Measurements from ENCODE around the gene SLC44A2.

The SLC44A2 gene

DNA sequence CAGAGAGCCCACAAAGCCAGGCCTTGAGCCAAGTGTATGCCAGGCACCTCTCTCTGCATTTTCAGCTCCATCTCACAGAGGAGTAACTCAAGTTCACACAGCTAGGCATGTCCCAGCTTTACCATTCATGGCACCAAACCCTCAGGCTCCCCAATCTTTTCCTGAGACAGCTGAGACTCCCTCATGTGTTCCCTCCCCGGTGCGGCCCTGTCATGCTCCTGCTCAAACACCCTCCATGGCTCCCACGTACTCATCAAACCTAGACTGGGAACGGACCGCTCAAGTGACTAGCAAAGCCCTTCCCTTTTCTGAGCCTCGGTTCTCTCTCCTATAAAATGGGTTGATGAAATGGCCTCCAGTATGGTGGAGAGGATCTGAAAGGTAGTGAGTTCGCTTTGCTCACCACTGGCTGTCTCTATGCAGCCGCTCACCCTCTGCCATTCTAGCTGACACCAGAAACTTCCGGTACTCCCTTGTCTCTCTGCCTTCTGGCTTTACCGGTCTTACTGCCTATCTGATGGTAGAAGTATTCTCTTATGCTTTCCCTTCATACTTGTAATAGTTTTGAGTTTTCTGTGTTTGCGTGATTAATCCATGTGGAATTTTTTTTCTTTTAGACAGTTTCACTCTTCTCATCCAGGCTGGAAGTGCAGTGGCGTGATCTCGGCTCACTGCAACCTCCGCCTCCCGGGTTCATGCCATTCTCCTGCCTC is 7.8 kb upstream of the SLC44A2 start:
- DNase-seq, result no peak

DNA sequence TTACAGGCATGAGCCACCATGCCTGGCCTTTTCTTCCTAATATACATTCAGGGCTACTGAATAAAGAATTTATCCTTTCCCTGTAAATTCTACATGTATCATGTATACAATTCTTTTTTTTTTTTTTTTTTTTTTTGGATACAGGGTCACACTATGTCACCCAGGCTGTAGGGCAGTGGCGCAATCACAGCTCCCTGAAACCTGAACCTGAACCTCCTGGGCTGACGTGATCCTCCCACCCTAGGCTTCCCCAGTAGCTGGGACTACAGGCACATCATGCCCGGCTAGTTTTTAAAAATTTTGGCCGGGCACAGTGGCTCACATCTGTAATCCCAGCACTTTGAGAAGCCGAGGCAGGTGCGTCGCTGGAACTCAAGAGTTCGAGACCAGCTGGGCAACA is 6.5 kb upstream of the SLC44A2 start:
- no peak for DNase-seq

DNA sequence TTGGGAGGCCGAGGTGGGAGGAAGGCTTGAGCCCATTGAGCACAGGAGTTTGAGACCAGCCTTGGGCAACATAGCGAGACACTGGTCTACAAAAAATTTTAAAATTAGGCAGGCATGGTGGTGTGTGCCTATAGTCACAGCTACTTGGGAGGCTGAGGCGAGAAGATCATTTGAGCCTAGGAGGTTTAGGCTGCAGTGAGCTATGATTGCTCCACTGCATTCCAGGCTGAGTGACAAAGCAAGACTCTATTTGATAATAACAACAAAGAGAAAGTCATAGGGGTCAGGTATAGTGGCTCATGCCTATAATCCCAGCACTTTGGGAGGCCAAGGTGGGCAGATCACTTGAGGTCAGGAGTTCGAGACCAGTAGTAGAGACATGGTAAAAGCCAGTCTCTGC is 4.6 kb upstream of the SLC44A2 start:
- DNase-seq, result no peak

DNA sequence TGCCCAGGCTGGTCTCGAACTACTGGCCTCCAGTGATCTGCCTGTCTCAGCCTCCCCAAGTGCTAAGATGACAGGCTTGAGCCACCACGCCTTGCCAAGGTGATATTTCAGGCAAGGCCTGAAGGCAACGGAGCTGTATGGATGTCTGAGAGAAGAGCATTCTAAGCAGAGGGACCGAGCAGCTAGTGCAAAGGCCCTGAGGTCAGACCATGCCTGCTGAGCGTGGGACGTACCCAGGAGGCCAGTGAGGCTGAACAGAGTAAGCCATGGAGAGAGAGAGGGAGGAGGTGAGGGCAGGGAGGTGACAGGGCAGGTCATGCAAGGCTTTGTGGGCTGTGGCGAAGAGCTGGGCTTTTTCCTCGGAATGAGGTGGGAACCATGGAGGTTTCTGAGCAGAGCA is 3.4 kb upstream of the SLC44A2 start:
- no peak for DNase-seq

DNA sequence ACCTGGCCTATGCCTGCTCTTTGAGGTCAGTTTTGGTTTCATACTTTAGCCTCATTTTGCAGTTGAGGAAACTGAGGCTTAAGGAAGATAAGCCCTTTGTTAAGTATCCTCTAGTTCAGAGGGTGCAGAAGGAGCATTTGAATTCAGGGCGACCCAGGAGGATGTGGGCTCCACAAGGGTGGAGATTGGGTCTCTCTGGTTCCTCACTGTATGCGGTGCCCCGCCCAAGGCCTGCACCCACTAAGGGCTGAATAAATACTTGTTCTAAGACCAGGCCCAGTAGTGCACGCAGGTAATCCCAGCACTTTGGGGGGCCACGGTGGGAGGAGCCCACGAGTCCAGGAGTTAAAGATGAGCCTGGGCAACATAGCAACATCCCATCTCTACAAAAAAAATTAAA is 768 bp upstream of the SLC44A2 start:
- DNase-seq, result no peak

DNA sequence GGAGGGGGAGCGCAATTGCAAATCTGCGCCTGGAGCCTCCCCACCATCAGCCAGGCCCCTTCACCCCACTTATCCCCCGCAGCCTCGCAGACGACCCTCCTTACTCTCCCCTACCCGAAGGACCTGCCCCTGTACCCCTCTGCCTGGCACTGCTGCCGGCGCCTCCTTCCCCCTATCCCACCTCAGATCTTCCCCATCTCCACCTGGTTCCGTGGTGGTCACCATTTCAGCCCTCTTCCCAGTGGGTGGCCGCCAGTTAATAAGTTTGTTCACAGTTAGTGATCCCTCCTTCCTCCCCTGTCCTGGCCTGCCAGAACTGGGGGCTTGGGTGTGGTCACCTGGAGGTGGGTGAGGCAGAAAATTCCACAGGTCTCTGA is 397 bp downstream of the SLC44A2 start:
- DNase-seq, result no peak

DNA sequence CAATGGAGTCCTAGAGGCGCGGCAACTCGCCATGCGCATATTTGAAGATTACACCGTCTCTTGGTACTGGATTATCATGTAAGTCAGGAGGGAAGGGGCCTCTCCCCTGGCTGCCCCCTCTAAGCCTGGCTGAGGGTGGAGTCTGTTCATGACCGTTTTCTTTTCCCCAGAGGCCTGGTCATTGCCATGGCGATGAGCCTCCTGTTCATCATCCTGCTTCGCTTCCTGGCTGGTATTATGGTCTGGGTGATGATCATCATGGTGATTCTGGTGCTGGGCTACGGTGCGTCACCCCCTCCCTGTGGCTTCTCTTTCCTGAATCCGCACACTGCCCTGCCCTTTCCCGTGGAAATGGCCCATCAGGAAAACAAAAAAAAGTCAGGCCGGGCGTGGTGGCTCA is 6.5 kb downstream of the SLC44A2 start:
- DNase-seq, result no peak

DNA sequence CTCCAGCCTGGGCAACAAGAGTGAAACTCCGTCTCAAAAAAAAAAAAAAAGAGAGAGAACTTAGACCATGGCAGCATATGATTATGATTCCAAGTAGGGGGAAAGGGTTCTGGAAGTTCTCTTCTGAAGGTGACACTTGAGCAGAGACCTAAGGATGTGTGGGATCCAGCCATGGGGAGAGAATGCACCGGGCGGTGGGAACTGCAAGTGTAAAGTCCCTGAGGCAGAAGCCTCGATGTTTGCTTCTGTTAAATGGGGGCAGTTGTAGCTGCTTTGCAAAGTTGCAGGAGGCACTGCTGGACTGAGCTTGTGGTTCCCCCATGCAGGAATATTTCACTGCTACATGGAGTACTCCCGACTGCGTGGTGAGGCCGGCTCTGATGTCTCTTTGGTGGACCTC is 9.1 kb downstream of the SLC44A2 start:
- DNase-seq, result no peak

DNA sequence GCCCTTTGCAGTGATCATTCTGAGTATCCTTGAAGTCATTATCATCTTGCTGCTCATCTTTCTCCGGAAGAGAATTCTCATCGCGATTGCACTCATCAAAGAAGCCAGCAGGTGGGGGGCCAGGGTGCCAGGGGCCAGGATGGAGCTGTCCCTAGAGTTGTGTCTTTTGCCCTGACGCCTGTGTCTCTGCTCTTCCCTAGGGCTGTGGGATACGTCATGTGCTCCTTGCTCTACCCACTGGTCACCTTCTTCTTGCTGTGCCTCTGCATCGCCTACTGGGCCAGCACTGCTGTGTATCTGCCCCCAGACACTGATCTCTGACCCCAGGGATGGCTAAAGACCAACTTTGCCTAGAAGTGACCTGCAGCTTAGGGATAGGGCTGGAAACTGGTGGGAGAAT is 9.6 kb downstream of the SLC44A2 start:
- DNase-seq, result no peak

DNA sequence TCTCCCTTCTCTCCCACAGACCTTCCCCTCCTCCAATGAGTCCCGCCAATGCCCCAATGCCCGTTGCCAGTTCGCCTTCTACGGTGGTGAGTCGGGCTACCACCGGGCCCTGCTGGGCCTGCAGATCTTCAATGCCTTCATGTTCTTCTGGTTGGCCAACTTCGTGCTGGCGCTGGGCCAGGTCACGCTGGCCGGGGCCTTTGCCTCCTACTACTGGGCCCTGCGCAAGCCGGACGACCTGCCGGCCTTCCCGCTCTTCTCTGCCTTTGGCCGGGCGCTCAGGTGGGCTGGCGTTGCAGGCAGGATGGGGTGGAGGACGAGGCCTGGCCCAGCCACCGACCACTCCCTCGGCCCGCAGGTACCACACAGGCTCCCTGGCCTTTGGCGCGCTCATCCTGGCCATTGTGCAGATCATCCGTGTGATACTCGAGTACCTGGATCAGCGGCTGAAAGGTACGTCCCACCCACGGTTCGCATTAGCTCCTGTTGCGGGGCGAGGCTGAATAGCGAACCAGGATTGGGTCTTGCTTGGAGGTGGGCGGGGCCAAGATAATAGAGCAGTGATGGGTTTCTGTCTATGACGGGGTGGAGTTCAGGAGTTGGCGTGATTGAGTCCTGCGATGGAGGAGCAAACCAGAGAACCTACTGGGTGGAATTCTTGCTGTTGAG is 11.1 kb downstream of the SLC44A2 start:
- DNase-seq, result no peak

DNA sequence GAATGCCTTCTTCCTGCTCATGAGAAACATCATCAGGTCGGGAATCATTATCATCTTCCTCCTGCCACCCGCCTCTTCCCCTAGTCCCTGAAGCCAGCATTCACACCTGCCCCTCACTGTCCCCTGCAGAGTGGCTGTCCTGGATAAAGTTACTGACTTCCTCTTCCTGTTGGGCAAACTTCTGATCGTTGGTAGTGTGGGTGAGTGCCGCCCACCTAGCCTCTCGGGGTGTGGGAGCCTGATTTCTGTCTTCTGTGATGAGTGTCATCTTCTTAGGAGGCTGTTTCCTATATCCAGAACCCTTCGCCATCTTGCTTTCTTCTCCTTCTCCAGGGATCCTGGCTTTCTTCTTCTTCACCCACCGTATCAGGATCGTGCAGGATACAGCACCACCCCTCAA is 12.5 kb downstream of the SLC44A2 start:
- DNase-seq, result no peak

DNA sequence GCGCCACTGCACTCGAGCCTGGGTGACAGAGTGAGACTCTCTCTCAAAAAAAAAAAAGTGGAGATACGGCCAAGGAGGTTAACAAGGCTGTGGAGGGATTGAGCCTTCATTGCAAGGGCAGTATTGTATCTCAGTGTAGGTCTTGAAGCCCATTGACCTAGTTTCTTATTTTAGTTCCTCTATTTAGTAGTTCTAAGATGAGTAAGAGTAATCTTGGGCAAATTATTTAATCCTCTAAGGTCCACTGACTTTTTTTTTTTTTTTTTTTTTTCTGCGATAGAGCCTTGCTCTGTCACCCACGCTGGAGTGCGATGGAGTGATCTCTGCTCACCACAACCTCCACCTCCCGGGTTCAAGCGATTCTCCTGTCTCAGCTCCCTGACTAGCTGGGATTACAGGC is 14.5 kb downstream of the SLC44A2 start:
- DNase-seq, result no peak

DNA sequence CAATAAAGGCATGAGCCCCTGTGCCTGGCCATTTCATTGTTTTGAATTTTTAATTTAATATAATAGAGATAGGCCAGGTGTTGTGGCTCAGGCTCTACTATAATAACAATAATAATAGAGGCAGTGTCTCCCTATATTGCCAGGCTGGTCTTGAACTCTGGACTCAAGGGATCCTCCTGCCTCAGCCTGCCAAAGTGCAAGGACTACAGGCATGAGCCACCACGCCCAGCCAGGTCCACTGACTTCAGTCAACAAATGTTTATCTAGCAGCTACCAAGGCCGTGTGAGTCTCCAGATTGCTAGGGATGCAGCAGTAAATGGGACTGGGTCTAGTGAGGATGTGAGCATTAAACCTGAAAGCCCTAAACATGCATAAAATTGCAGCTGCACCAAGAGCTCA is 15.0 kb downstream of the SLC44A2 start:
- DNase-seq, result no peak

DNA sequence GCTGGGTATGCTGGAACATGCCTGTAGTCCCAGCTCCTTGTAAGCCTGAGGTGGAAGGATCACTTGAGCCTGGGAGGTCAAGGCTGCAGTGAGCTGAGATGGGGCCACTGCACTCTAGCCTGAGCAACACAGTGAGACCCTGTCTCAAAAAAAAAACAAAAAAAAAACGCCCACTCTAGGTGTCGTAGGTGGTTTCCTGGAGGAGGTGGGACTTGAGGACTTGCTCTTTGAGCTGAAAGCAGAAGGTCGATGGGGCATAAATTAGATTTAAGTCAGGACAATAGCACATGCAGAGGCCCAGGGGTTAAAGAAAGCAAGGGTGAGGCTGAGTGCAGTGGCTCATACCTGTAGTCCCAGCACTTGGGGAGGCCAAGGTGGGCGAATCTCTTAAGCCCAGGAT is 15.9 kb downstream of the SLC44A2 start:
- DNase-seq, result no peak

DNA sequence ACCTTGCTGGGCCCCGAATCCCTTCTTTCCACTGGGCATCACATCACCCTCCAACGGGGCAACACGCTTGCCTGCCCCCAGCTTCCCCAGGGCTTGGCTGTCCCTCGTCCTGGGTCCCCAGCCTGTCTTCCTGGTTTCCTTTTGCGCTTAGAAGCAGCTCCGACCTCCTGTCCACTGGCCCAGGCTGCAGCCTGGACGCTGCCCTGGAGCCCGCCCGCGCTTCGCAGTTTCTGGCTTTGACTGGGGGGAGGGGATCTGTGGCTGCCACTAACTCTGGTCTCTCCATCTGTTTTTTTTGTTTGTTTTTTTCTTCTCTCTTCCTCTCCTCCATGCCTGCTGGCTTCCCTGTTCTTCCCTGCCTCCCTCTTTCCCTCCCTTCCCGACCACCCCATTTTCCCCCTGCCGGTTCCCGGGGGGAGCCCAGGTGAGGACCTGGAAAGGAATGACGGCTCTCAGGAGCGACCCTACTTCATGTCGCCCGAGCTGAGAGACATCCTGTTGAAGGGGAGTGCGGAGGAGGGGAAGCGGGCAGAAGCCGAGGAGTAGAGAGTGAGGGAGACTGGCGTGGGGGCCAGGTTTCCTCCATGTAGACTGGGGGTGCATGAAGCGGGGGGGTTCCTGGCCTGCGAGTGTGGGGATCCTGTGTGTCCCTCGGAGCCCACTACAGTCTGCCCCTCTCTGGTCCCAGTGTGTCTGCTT is 17.3 kb downstream of the SLC44A2 start:
- no peak for DNase-seq

DNA sequence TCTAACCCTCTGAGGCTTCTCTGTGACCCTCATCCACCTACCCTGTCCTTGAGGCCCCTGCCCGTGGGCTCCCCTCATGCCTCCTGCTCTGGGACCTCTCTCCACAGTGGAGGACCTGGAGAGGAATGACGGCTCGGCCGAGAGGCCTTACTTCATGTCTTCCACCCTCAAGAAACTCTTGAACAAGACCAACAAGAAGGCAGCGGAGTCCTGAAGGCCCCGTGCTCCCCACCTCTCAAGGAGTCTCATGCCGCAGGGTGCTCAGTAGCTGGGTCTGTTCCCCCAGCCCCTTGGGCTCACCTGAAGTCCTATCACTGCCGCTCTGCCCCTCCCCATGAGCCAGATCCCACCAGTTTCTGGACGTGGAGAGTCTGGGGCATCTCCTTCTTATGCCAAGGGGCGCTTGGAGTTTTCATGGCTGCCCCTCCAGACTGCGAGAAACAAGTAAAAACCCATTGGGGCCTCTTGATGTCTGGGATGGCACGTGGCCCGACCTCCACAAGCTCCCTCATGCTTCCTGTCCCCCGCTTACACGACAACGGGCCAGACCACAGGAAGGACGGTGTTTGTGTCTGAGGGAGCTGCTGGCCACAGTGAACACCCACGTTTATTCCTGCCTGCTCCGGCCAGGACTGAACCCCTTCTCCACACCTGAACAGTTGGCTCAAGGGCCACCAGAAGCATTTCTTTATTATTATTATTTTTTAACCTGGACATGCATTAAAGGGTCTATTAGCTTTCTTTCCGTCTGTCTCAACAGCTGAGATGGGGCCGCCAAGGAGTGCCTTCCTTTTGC is 18.0 kb downstream of the SLC44A2 start:
- DNase-seq, result no peak

DNA sequence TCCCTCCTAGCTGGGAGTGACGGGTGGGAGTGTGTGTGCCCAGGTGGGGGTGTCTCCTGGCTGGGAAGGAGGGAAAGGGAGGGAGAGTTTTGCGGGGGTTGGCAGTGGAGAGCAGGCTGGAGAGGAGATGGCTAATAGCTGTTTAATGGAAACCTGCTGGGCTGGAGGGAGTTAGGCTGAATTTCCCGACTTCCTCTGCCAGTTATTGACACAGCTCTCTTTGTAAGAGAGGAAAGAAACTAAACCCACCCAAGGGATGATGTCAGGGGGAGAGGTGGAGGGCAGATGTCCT is 18.6 kb downstream of the SLC44A2 start:
- DNase-seq, result no peak

DNA sequence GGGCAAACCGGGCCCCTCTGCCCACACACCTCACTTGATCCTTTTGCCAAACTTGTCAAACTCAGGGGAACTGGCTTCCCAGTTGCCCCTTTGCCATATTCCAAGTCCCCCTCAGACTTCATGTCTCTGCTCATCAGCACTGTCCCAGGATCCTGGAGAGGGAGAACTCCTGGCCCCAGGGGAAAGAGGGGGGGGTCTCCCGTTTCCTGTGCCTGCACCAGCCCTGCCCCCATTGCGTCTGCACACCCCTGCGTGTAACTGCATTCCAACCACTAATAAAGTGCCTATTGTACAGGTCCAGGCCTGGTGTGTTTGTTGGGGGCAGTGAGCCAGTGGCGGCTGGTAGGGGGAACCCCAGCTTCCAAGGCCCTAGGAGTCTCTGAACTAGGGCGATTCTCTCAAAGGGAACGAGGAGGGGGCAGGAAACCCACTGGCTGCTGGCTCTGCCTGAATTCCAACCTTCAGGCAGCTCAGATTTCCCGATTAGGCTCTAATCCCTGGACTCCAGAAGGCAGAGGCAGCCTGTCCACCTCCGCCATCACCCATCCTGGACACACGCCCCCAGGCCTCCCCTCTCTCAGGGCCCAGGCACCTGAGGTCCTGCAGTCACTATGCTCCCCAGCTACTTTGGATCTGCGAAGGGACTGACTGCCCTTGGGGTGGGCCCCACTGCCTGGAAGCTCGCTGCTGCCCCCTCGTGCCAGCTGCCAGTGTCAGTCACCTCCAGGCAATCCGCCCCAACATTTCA is 19.1 kb downstream of the SLC44A2 start:
- DNase-seq, result peak; percentile 71

DNA sequence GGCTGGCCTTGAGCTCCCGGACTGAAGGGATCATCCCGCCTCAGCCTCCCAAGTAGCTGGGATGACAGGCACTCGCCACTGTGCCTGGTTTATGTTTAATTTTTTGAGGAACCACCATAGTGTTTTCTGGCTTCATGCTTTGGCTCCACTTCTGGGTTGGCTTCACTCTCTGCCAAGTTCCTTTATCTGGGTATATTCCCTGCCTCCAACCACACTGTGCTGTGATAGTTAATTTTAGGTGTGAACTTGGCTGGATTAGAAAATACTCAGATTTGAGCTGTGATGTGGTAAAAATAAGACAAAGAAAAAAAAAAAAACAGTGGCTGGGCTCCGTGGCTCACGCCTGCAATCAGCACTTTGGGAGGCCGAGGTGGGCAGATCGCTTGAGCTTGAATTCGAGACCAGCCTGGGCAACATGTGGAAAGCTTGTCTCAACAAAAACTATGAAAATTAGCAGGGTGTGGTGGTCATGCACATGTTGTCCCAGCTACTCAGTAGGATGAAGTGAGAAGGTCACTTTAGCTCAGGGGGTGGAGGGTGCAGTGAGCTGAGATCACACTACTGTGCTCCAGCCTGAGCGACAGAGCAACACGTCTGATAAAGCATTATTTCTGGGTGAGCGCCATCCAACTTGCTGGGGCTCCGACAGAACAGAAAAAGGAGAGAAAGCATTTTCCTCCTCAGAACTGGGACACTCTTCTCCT is 21.3 kb downstream of the SLC44A2 start:
- DNase-seq, result no peak

DNA sequence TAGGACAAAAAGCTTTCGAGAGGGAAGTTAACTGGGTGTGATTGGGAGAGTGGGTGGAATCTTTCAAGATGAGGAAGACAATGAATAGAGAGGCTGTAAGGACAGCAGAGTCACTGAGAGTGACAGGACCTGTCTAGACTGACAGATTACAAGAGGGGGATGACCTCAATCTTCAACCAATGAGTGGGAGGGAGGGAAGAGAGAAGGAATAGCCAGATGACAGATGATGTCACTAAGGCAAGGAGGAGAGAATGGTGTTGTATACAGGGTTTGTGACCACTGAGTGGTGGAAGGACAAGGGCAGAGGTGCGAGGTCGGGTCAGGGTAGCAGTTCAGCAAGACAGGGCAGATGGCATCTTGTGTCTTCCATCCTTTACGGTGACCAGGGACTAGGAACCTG is 23.0 kb downstream of the SLC44A2 start:
- DNase-seq, result no peak

DNA sequence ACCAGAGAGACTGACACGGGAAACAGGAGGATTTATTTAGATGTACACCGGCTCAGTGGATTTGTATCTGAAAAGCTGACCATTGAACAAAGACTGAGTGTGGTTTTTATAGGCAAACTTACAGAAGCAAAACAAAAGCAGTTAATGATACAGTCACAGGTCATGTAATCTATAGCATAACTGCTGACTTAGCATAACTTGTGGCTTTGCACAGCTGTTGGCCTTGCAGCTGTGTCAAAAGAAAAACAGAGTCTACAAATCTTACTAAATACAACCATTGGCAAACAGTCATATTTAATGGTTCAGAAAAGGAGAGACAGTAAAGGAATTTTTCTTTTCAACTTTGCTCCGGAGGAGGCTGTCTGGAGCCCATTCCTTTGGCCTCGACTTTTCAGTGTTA is 26.5 kb downstream of the SLC44A2 start:
- no peak for DNase-seq

DNA sequence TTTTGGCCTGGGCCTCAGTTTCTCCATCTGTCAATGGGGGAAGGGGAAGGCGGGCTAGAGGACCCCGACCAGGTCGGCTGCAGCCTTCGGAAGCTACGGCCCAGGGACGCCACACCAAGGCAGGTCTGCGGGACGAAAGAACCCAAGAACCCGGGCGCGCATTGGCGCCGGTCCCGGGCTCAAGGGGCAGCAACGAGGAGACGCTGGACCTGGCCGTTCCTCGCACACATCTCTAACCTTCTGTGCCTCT is 28.1 kb downstream of the SLC44A2 start:
- no peak for DNase-seq

Data from activated gamma-delta T cell (primary cell).